Endothelial cell of umbilical vein (primary cell): ENCODE measurements around the gene NFATC3.

Source experiments
- CTCF ChIP-seq, 2 donors: IDR thresholded peaks; 1 replicate in 1 of 2; 2 replicates in 1 of 2; pipeline ENCODE4 v1.5.1; 2011; ENCODE audit warnings: low read length in 2 of 2, mild to moderate bottlenecking in 2 of 2, moderate library complexity in 2 of 2, control low read depth in 1 of 2, inconsistent platforms in 1 of 2, low read depth in 1 of 2; ENCODE audit not compliant: insufficient read depth in 1 of 2; ENCODE audit errors: extremely low read depth in 1 of 2
- MYC ChIP-seq: IDR thresholded peaks from one replicate; pipeline ENCODE4 v1.6.1; 2011; ENCODE audit warnings: mild to moderate bottlenecking, low read depth, low read length
- POLR2AphosphoS5 ChIP-seq: IDR thresholded peaks from 2 replicates; pipeline ENCODE4 v1.6.1; 2012; ENCODE audit warnings: low read depth, mild to moderate bottlenecking, control low read depth, low read length, moderate library complexity; ENCODE audit not compliant: insufficient read depth

- TF ChIP-seq CTCF (IDR thresholded peaks at IDR 0.05; ENCODE audit: extremely low read depth in 1 of 2, insufficient read depth in 1 of 2, low read depth in 1 of 2, low read length in 2 of 2): no peak
- TF ChIP-seq POLR2AphosphoS5: no peak
- no peak for TF ChIP-seq MYC
These were observed 46.9 kb downstream of the NFATC3 start for GRCh38 chr16:68131813-68132706.
